H9 (cell line): Measurements from ENCODE around the gene DIPK1C. TPM values are rescaled to one million over a fixed set of nuclear protein-coding genes. Genes with fewer than 3 reads are reported as not detected.

ENCODE experiments used
- DNase-seq: peaks from one replicate; pipeline ENCODE4 v3.0.0-alpha.2; 2017
- H2AFZ ChIP-seq: one replicate; pipeline ENCODE4 v1.6.1; 2013; ENCODE audit warnings: mild to moderate bottlenecking, low read length, control low read depth, moderate library complexity
- H2AK5ac ChIP-seq: 2 replicates; pipeline ENCODE4 v1.6.1; 2013; ENCODE audit warnings: low read length, control low read depth, mixed read lengths; ENCODE audit not compliant: insufficient read length
- H2BK120ac ChIP-seq: one replicate; pipeline ENCODE4 v1.6.1; 2013; ENCODE audit warnings: low read depth, mild to moderate bottlenecking, low read length, control low read depth, inconsistent platforms; ENCODE audit not compliant: poor library complexity, severe bottlenecking
- H2BK12ac ChIP-seq: 2 replicates; pipeline ENCODE4 v1.6.1; 2013; ENCODE audit warnings: low read length, control low read depth, mixed read lengths, low read depth; ENCODE audit not compliant: insufficient read length
- H2BK15ac ChIP-seq: 2 replicates; pipeline ENCODE4 v1.6.1; 2013; ENCODE audit warnings: low read depth, low read length, control low read depth
- H2BK20ac ChIP-seq: one replicate; pipeline ENCODE4 v1.6.1; 2013; ENCODE audit warnings: low read depth, mild to moderate bottlenecking, low read length, control low read depth, inconsistent platforms; ENCODE audit not compliant: poor library complexity, severe bottlenecking
- H2BK5ac ChIP-seq: 2 replicates; pipeline ENCODE4 v1.6.1; 2013; ENCODE audit warnings: low read length, control low read depth, mixed read lengths; ENCODE audit not compliant: insufficient read length
- H3K14ac ChIP-seq: 2 replicates; pipeline ENCODE4 v1.6.1; 2013; ENCODE audit warnings: low read length, control low read depth; ENCODE audit not compliant: insufficient read depth
- H3K18ac ChIP-seq: 2 replicates; pipeline ENCODE4 v1.6.1; 2013; ENCODE audit warnings: low read depth, mild to moderate bottlenecking, mixed read lengths, low read length, control low read depth; ENCODE audit not compliant: insufficient read length
- H3K23ac ChIP-seq: 2 replicates; pipeline ENCODE4 v1.6.1; 2013; ENCODE audit warnings: low read length, control low read depth, mixed read lengths, low read depth; ENCODE audit not compliant: insufficient read length
- H3K23me2 ChIP-seq: 2 replicates; pipeline ENCODE4 v1.6.1; 2013; ENCODE audit warnings: low read depth, mild to moderate bottlenecking, mixed read lengths, low read length, control low read depth; ENCODE audit not compliant: insufficient read length, poor library complexity, severe bottlenecking
- H3K27ac ChIP-seq: 2 replicates; pipeline ENCODE4 v1.5.1; 2013; ENCODE audit warnings: low read length, control low read depth, mixed read lengths, low read depth; ENCODE audit not compliant: insufficient read length
- H3K27me3 ChIP-seq: 2 replicates; pipeline ENCODE4 v1.6.1; 2013; ENCODE audit warnings: low read length, control low read depth, inconsistent platforms; ENCODE audit not compliant: insufficient read depth
- H3K4ac ChIP-seq: 2 replicates; pipeline ENCODE4 v1.6.1; 2013; ENCODE audit warnings: low read depth, mild to moderate bottlenecking, control low read depth, inconsistent platforms, low read length, moderate library complexity
- H3K4me1 ChIP-seq: 2 replicates; pipeline ENCODE4 v1.6.1; 2013; ENCODE audit warnings: low read length, control low read depth, inconsistent platforms; ENCODE audit not compliant: insufficient read depth
- H3K4me2 ChIP-seq: 2 replicates; pipeline ENCODE4 v1.6.1; 2013; ENCODE audit warnings: low read length, control low read depth, mixed read lengths; ENCODE audit not compliant: insufficient read length, insufficient read depth
- H3K56ac ChIP-seq: 2 replicates; pipeline ENCODE4 v1.6.1; 2013; ENCODE audit warnings: low read depth, mild to moderate bottlenecking, mixed read lengths, low read length, control low read depth; ENCODE audit not compliant: insufficient read length
- H3K79me1 ChIP-seq: 2 replicates; pipeline ENCODE4 v1.6.1; 2013; ENCODE audit warnings: low read depth, mild to moderate bottlenecking, moderate library complexity, low read length, control low read depth, inconsistent platforms; ENCODE audit not compliant: insufficient read depth, poor library complexity, severe bottlenecking
- H3K79me2 ChIP-seq: 2 replicates; pipeline ENCODE4 v1.6.1; 2013; ENCODE audit warnings: low read length, control low read depth, inconsistent platforms; ENCODE audit not compliant: insufficient read depth
- H3K9ac ChIP-seq: 2 replicates; pipeline ENCODE4 v1.6.1; 2013; ENCODE audit warnings: low read length, control low read depth, mixed read lengths; ENCODE audit not compliant: insufficient read length; ENCODE audit errors: extremely low read depth
- H3K9me3 ChIP-seq: one replicate; pipeline ENCODE4 v1.6.1; 2013; ENCODE audit warnings: low read depth, low read length, inconsistent platforms; ENCODE audit not compliant: control insufficient read depth
- H3T11ph ChIP-seq: one replicate; pipeline ENCODE4 v1.6.1; 2013; ENCODE audit warnings: mild to moderate bottlenecking, low read length, control low read depth, inconsistent platforms
- H4K20me1 ChIP-seq: one replicate; pipeline ENCODE4 v1.6.1; 2013; ENCODE audit not compliant: control insufficient read depth, insufficient read length, insufficient read depth
- H4K5ac ChIP-seq: 2 replicates; pipeline ENCODE4 v1.6.1; 2013; ENCODE audit warnings: low read depth, mild to moderate bottlenecking, mixed read lengths, low read length, control low read depth; ENCODE audit not compliant: insufficient read length
- H4K8ac ChIP-seq: replicated peaks from 2 replicates; pipeline ENCODE4 v1.6.1; 2013; ENCODE audit warnings: low read length, control low read depth, mixed read lengths, low read depth; ENCODE audit not compliant: insufficient read length
- H4K91ac ChIP-seq: 2 replicates; pipeline ENCODE4 v1.6.1; 2013; ENCODE audit warnings: low read depth, mild to moderate bottlenecking, moderate library complexity, mixed read lengths, low read length, control low read depth; ENCODE audit not compliant: insufficient read length
- H3K27ac Mint-ChIP-seq, 3 experiments: 2 replicates in 2 of 3; 3 replicates in 1 of 3; pipeline ENCODE4 v1.8.0; 2020 to 2021; ENCODE audit warnings: mixed read lengths in 3 of 3, mild to moderate bottlenecking in 1 of 3, moderate library complexity in 1 of 3
- H3K27me3 Mint-ChIP-seq: 2 replicates; pipeline ENCODE4 v1.8.0; 2021; ENCODE audit warnings: low read depth, mild to moderate bottlenecking, moderate library complexity, mixed read lengths
- H3K36me3 Mint-ChIP-seq, 3 experiments: 2 replicates in 2 of 3; 3 replicates in 1 of 3; pipeline ENCODE4 v1.8.0; 2020 to 2021; ENCODE audit warnings: low read depth in 3 of 3, mixed read lengths in 3 of 3; ENCODE audit not compliant: insufficient read depth in 1 of 3
- H3K4me1 Mint-ChIP-seq, 2 experiments: 2 replicates each; pipeline ENCODE4 v1.8.0; 2020; ENCODE audit warnings: mixed read lengths in 2 of 2
- H3K4me3 Mint-ChIP-seq, 2 experiments: 2 replicates in 1 of 2; 3 replicates in 1 of 2; pipeline ENCODE4 v1.8.0; 2020 to 2021; ENCODE audit warnings: mild to moderate bottlenecking in 2 of 2, mixed read lengths in 2 of 2, moderate library complexity in 1 of 2
- H3K9me3 Mint-ChIP-seq, 2 experiments: 2 replicates in 1 of 2; 3 replicates in 1 of 2; pipeline ENCODE4 v1.8.0; 2020; ENCODE audit warnings: mild to moderate bottlenecking in 2 of 2, mixed read lengths in 2 of 2, moderate library complexity in 1 of 2
- WGBS: extraction: QIAGEN DNeasy Blood & Tissue Kit; methylation state at CpG from one replicate; pipeline ENCODE4 v1.1.7; 2013; ENCODE audit warnings: missing lambda C conversion rate, low lambda C conversion rate, mixed read lengths; ENCODE audit not compliant: insufficient read length; ENCODE audit errors: extremely low coverage; 5-methylcytosine and 5-hydroxymethylcytosine counted together
- total RNA-seq: library from RNA; stranded (reverse); gene quantifications from 2 replicates; pipeline ENCODE4 v1.2.1, GENCODE V29; 2021
- TF ChIP-seq, protein P1 (sequence below): fragments of 200-600 bp; sonication (generic); conservative IDR thresholded peaks from 3 replicates; pipeline ENCODE4 v1.8.0; 2021; ENCODE audit warnings: antibody characterized with exemption, mild to moderate bottlenecking

DIPK1C gene
- total RNA-seq, 1 experiment from 2014 or later: not detected

GRCh38 chr18:74438091-74438490 lies 19.0 kb downstream of the DIPK1C start:
- Histone ChIP-seq H3K27ac (no peak overlapping the region), H2BK20ac (no peak overlapping the region), H4K20me1 (no peaks in the 10 kb centered on the region), H4K91ac (no peak overlapping the region), H3K18ac (no peak overlapping the region), H2BK120ac (no peak overlapping the region), H4K8ac (no peak overlapping the region), H3K9ac (no peak overlapping the region), H3K14ac (no peak overlapping the region), H3T11ph (no peak overlapping the region), H2AFZ (no peak overlapping the region), H2BK12ac (no peak overlapping the region), H3K9me3 (no peaks in the 10 kb centered on the region), H2BK5ac (no peak overlapping the region), H3K4me2 (no peak overlapping the region), H3K79me2 (no peaks in the 10 kb centered on the region), H3K4me1 (peaks cover 12% of the 10 kb centered on the region; the same call in 1 of the 2 replicates), H3K23me2 (no peaks in the 10 kb centered on the region), H2AK5ac (no peak overlapping the region), H3K56ac (no peak overlapping the region), H3K23ac (no peak overlapping the region), H4K5ac (no peak overlapping the region), H3K79me1 (no peaks in the 10 kb centered on the region), H3K4ac (no peak overlapping the region), H3K27me3 (no peaks in the 10 kb centered on the region; the same call in 1 of the 2 replicates), H2BK15ac (no peak overlapping the region)
- DNase-seq: no peak
- TF ChIP-seq, protein P1, sequence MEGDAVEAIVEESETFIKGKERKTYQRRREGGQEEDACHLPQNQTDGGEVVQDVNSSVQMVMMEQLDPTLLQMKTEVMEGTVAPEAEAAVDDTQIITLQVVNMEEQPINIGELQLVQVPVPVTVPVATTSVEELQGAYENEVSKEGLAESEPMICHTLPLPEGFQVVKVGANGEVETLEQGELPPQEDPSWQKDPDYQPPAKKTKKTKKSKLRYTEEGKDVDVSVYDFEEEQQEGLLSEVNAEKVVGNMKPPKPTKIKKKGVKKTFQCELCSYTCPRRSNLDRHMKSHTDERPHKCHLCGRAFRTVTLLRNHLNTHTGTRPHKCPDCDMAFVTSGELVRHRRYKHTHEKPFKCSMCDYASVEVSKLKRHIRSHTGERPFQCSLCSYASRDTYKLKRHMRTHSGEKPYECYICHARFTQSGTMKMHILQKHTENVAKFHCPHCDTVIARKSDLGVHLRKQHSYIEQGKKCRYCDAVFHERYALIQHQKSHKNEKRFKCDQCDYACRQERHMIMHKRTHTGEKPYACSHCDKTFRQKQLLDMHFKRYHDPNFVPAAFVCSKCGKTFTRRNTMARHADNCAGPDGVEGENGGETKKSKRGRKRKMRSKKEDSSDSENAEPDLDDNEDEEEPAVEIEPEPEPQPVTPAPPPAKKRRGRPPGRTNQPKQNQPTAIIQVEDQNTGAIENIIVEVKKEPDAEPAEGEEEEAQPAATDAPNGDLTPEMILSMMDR: no peak
- peaks cover 2% of the 10 kb centered on the region for H3K27me3 Mint-ChIP-seq
- H3K4me1 Mint-ChIP-seq: peaks cover 11 to 15% of the 10 kb centered on the region in 2 experiments
- H3K4me3 Mint-ChIP-seq: no peak overlapping the region
- no CpG with 5 or more reads among the region's 6 CpGs for WGBS
- no peak overlapping the region for H3K27ac Mint-ChIP-seq
- H3K9me3 Mint-ChIP-seq: no peaks in the 10 kb centered on the region; a peak in 1 of 5 replicates
- H3K36me3 Mint-ChIP-seq: no peaks in the 10 kb centered on the region
